ENCODE results near the gene SMCO2. TPM values are rescaled to one million over a fixed set of nuclear protein-coding genes. Genes with fewer than 3 reads are reported as not detected.

The SMCO2 gene
- not detected for total RNA-seq
- not detected for total RNA-seq (2013)

DNA sequence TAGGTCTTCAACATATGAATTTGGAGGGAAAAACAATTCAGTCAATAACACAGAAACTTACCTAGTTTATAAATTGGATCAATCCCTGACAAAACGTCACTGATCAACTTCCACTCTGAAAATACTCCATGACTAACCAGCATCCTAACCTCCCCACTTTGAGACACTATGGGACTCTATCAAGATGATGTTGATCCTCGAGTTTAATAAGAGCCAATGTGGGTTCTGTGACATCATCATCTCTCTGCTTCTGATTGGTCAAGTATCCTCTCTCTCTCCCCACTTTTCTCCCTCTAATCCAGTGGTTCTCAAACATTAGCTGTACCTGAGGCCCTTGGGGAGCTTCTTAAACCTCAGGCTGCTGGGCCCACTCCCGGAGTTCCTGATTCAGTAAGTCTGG, at the start of gene SMCO2:
TSS of gene SMCO2 (plus strand) at position 301 of the 400 bp plus-strand sequence. CDS start 23,896 bp downstream, outside the sequence.
- no peak within 1 kb of the TSS for H3K27ac ChIP-seq (ENCODE audit: low read length)
- TF ChIP-seq, protein P1, sequence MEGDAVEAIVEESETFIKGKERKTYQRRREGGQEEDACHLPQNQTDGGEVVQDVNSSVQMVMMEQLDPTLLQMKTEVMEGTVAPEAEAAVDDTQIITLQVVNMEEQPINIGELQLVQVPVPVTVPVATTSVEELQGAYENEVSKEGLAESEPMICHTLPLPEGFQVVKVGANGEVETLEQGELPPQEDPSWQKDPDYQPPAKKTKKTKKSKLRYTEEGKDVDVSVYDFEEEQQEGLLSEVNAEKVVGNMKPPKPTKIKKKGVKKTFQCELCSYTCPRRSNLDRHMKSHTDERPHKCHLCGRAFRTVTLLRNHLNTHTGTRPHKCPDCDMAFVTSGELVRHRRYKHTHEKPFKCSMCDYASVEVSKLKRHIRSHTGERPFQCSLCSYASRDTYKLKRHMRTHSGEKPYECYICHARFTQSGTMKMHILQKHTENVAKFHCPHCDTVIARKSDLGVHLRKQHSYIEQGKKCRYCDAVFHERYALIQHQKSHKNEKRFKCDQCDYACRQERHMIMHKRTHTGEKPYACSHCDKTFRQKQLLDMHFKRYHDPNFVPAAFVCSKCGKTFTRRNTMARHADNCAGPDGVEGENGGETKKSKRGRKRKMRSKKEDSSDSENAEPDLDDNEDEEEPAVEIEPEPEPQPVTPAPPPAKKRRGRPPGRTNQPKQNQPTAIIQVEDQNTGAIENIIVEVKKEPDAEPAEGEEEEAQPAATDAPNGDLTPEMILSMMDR (IDR thresholded peaks at IDR 0.05), result no peak
- WGBS (ENCODE audit: insufficient coverage), result 85% methylated on average over 3 of the region's 3 CpGs

DNA sequence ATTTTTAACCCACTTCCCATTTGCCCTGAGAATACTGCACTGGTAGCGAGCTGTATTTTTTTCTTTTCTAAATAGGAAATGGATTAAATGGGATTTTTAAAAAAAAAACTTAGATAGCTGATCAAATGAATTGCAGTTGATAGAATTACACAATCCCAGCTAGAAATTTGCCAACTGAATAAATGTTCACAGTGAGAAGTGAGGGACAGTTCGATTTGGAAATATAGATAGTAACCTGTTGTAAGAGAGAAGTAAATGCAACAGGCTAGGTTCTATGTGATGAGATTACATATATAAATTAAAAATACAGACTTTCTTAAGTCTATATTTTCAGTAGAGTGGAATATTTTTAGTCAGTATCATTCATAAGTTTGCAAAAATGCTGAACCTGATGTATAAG, 48.1 kb upstream of the SMCO2 start:
- H3K27me3 Mint-ChIP-seq (ENCODE audit: low read depth in 2 of 2), result no peaks in the 10 kb centered on the region
- H3K9me3 ChIP-seq (ENCODE audit: control insufficient read depth, insufficient read depth, low read length), result no peaks in the 10 kb centered on the region
- no peak overlapping the region for H3K27ac Mint-ChIP-seq
- H3K27ac ChIP-seq (ENCODE audit: low read length), result no peak overlapping the region
- TF ChIP-seq, protein P1 (IDR thresholded peaks at IDR 0.05), result no peak
- no peaks in the 10 kb centered on the region for H3K4me1 ChIP-seq (ENCODE audit: control insufficient read depth, insufficient read depth, low read length)
- no peak overlapping the region for H3K4me3 ChIP-seq (ENCODE audit: low read length)
- ATAC-seq, result no peak
- no peaks in the 10 kb centered on the region for H3K36me3 ChIP-seq (ENCODE audit: control insufficient read depth, insufficient read depth, low read length)
- H3K27me3 ChIP-seq (ENCODE audit: control insufficient read depth, insufficient read depth, low read length), result no peaks in the 10 kb centered on the region
- no peak overlapping the region for H3K4me3 Mint-ChIP-seq
- H3K4me1 Mint-ChIP-seq, result no peaks in the 10 kb centered on the region
- intact Hi-C loops (cut with micrococcal nuclease), result no loop called here
- DNase-seq, result no peak
- H3K36me3 Mint-ChIP-seq, result no peaks in the 10 kb centered on the region
- H3K9me3 Mint-ChIP-seq, result no peaks in the 10 kb centered on the region
- WGBS (ENCODE audit: insufficient coverage), result no CpG with 5 or more reads among the region's 2 CpGs

More for the DNA sequence above, at the start of gene SMCO2:
- Mint-ChIP-seq H3K27me3 (ENCODE audit: low read depth in 2 of 2) (peaks cover 0 to 7% of the 10 kb centered on the region in 2 donors), H3K4me3 (no peak within 1 kb of the TSS), H3K9me3 (peaks cover 0 to 3% of the 10 kb centered on the region in 2 donors), H3K36me3 (no peaks in the 10 kb centered on the region), H3K27ac (no peak within 1 kb of the TSS), H3K4me1 (no peaks in the 10 kb centered on the region)
- ATAC-seq (no peak), DNase-seq (no peak)
- intact Hi-C loops (cut with micrococcal nuclease), result no loop called here
- Histone ChIP-seq H3K9me3 (ENCODE audit: control insufficient read depth, insufficient read depth, low read length) (peaks cover 4% of the 10 kb centered on the region), H3K4me1 (ENCODE audit: control insufficient read depth, insufficient read depth, low read length) (no peaks in the 10 kb centered on the region), H3K4me3 (ENCODE audit: low read length) (no peak within 1 kb of the TSS), H3K36me3 (ENCODE audit: control insufficient read depth, insufficient read depth, low read length) (no peaks in the 10 kb centered on the region), H3K27me3 (ENCODE audit: control insufficient read depth, insufficient read depth, low read length) (no peaks in the 10 kb centered on the region)

DNA sequence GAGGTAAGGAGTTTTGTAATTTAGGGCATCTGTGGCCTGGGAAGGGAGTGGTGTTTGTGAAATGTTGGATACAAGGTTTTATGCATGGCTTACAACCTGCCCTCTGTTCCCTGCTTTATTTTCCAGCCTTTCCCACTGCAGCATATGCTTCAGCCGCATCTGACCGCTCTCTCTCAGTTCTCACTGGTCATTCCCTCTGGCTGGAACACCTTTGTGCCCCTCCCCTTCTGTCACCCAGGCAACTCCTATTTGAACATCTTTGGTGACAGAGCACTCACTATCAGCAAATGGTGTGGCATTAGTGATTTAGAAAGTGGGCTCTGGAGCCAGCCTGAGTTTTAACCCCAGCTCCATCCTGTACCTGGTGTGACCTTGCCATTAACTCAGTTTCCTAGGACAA, 47.5 kb upstream of the SMCO2 start:
- no peaks in the 10 kb centered on the region for H3K4me1 Mint-ChIP-seq
- no peaks in the 10 kb centered on the region for H3K9me3 Mint-ChIP-seq
- 95% methylated on average over 2 of the region's 2 CpGs for WGBS (ENCODE audit: insufficient coverage)
- Histone ChIP-seq H3K27ac (ENCODE audit: low read length) (no peak overlapping the region), H3K4me1 (ENCODE audit: control insufficient read depth, insufficient read depth, low read length) (no peaks in the 10 kb centered on the region), H3K36me3 (ENCODE audit: control insufficient read depth, insufficient read depth, low read length) (no peaks in the 10 kb centered on the region), H3K4me3 (ENCODE audit: low read length) (no peak overlapping the region), H3K27me3 (ENCODE audit: control insufficient read depth, insufficient read depth, low read length) (no peaks in the 10 kb centered on the region), H3K9me3 (ENCODE audit: control insufficient read depth, insufficient read depth, low read length) (no peaks in the 10 kb centered on the region)
- no peak overlapping the region for H3K27ac Mint-ChIP-seq
- H3K36me3 Mint-ChIP-seq, result no peaks in the 10 kb centered on the region
- ATAC-seq (no peak), DNase-seq (no peak)
- intact Hi-C loops (cut with micrococcal nuclease), result no loop called here
- H3K27me3 Mint-ChIP-seq (ENCODE audit: low read depth in 2 of 2), result no peaks in the 10 kb centered on the region
- no peak overlapping the region for H3K4me3 Mint-ChIP-seq
- TF ChIP-seq, protein P1 (IDR thresholded peaks at IDR 0.05), result no peak

DNA sequence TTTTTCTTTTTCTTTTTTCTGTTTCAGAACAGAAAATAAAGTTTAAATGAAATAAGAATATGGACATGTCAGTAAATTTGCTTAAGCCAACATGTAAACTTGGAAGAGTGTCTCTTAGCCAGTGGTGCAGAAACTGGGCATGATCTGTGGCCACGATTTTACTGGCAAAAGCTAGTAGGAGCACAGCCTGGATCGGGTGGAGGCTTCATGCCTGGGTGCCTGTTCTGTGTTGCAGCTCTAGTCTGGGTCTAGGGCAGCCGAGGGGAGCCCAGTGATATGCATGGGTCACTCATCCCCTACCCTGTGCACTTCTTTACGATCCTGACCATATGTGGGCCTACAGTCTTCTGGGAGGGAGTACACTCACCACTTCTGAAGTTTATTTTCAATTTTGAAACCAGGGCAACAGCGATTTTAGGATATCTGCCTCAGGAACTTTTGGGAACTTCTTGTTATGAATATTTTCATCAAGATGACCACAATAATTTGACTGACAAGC, 45.6 kb upstream of the SMCO2 start:
- no peak overlapping the region for H3K4me3 Mint-ChIP-seq
- Histone ChIP-seq H3K27me3 (ENCODE audit: control insufficient read depth, insufficient read depth, low read length) (no peaks in the 10 kb centered on the region), H3K36me3 (ENCODE audit: control insufficient read depth, insufficient read depth, low read length) (no peaks in the 10 kb centered on the region), H3K9me3 (ENCODE audit: control insufficient read depth, insufficient read depth, low read length) (no peaks in the 10 kb centered on the region), H3K4me3 (ENCODE audit: low read length) (no peak overlapping the region), H3K27ac (ENCODE audit: low read length) (no peak overlapping the region), H3K4me1 (ENCODE audit: control insufficient read depth, insufficient read depth, low read length) (no peaks in the 10 kb centered on the region)
- TF ChIP-seq, protein P1 (IDR thresholded peaks at IDR 0.05), result no peak
- no peaks in the 10 kb centered on the region for H3K4me1 Mint-ChIP-seq
- DNase-seq, result no peak
- peaks cover 0 to 2% of the 10 kb centered on the region in 2 donors for H3K9me3 Mint-ChIP-seq
- H3K27me3 Mint-ChIP-seq (ENCODE audit: low read depth in 2 of 2), result peaks cover 4 to 6% of the 10 kb centered on the region in 2 donors
- no peaks in the 10 kb centered on the region for H3K36me3 Mint-ChIP-seq
- ATAC-seq, result no peak
- H3K27ac Mint-ChIP-seq, result no peak overlapping the region
- intact Hi-C loops (cut with micrococcal nuclease), result no loop called here
- WGBS (ENCODE audit: insufficient coverage), result 88% methylated on average over 5 of the region's 5 CpGs

All from natural killer cell (primary cell).